GM12865 (cell line): Measurements from ENCODE around the gene CDK10.

Source experiments
- DNase-seq: peaks from one replicate; pipeline ENCODE4 v3.0.0; 2010; ENCODE audit warnings: low read depth
- H3K4me3 ChIP-seq: 2 replicates; pipeline ENCODE4 v1.5.1; 2011; ENCODE audit warnings: mild to moderate bottlenecking, low read depth, low read length, control low read depth
- CTCF ChIP-seq: IDR thresholded peaks from 2 replicates; pipeline ENCODE4 v1.5.1; 2011; ENCODE audit warnings: low read length, control low read depth, low read depth, inconsistent platforms; ENCODE audit not compliant: insufficient read depth; ENCODE audit errors: missing control alignments

Gene CDK10

GRCh38 chr16:89686520-89687091 is at the start of gene CDK10:
Gene CDK10 (plus strand): TSS chr16:89686689. CDS start chr16:89686711, 22 bp downstream.
- DNase-seq: peak; percentile 88
- TF ChIP-seq CTCF: no peak
- H3K4me3 ChIP-seq: peak within 1 kb of the TSS; percentile 62

- no peak for TF ChIP-seq CTCF
- H3K4me3 ChIP-seq: no peak overlapping the region
- DNase-seq: no peak
Observed at GRCh38 chr16:89637379-89637778, 49.1 kb upstream of the CDK10 start.

GRCh38 chr16:89638455-89638854 is 48.0 kb upstream of the CDK10 start:
- DNase-seq: no peak
- H3K4me3 ChIP-seq: no peak overlapping the region
- no peak for TF ChIP-seq CTCF

GRCh38 chr16:89639385-89639784 is 47.1 kb upstream of the CDK10 start:
- H3K4me3 ChIP-seq: no peak overlapping the region
- no peak for TF ChIP-seq CTCF
- DNase-seq: no peak

- DNase-seq: no peak
- H3K4me3 ChIP-seq: no peak overlapping the region
Observed at GRCh38 chr16:89641458-89642119, 44.9 kb upstream of the CDK10 start.

GRCh38 chr16:89642574-89642973 is 43.9 kb upstream of the CDK10 start:
- no peak for TF ChIP-seq CTCF
- H3K4me3 ChIP-seq: no peak overlapping the region

More at GRCh38 chr16:89641458-89642119, 44.9 kb upstream of the CDK10 start:
- TF ChIP-seq CTCF: no peak

More at GRCh38 chr16:89642574-89642973, 43.9 kb upstream of the CDK10 start:
- DNase-seq: no peak
